GM18909 (cell line): Measurements from ENCODE around the gene KLHL12.
"Not testable (repeated sequence)": the region's sequence is repeated elsewhere in the genome, so short reads cannot be mapped to it uniquely, and the experiment has no call there.

Experiments
- ATAC-seq: cut with Tn5 transposase; IDR thresholded peaks from one replicate; pipeline ENCODE4 v1.9.1; 2021; ENCODE audit warnings: mild to moderate bottlenecking; ENCODE audit not compliant: unreplicated experiment, poor library complexity

KLHL12 gene

GRCh38 chr1:202952099-202952498 is 25.1 kb upstream of the KLHL12 start:
- no peak for ATAC-seq

DNA sequence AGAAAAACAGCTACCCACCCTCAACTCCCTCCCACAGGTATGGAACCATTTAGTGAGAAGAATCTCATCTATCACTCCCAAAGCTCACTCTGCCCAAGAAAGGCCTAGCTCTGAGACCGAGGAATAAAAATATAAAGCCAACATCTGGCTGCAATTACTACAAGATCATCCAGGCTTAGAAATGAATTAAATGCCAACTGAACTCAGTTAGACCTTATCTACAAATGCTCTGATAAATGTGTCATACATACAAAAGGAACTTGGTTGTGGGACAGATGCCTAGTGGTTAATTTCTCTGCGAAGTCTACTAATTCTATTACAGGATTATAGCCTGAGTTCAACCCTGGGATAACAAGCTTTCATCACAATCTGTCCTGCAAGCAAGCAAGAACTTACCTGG is 24.4 kb upstream of the KLHL12 start:
- ATAC-seq = no peak

- no peak for ATAC-seq
These were observed 18.4 kb upstream of the KLHL12 start for GRCh38 chr1:202945483-202945882.

DNA sequence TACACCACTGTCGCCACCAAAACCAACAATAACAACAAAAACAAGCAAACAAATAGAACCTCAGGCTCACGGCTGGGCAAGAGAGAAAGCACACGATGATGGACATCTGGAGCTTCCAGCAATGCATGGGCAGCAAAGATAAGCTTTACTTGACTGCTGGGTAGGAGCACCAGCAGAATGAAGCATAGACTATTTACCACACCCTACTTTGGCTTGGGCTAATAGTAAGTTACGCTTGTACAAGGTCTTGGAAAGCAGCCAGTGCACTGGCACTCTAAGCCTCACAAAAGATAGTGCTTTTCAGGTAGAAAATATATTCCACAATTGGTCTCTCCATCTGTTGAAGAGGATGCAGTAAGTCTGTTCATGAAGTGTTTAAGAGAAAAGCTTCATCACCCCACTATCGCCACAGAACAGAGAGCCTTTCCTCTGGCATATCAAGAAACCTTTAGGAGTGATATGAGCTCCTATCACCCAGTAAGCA is 17.4 kb upstream of the KLHL12 start:
- no peak for ATAC-seq

- no peak for ATAC-seq
These were observed 15.4 kb upstream of the KLHL12 start for GRCh38 chr1:202942426-202942825.

GRCh38 chr1:202941372-202941771 is 14.3 kb upstream of the KLHL12 start:
- ATAC-seq = no peak

DNA sequence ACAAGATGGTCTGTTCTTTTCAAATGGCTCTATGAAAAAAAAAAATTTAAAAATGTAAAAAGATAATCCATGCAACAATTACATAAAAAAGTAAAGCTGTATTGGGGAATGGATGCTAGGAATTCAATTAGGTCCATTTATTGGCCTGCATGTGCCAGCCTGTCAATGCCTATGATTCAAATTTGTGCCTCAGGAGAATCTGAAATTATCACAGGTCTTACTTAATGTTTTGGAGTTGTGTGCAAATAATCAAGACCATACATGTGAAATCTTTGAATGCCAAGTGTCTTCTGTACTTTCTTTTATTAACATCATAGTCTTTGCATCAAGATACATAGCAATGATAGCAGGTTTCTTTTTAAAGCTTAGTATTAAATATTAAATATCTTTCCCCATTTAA is 13.5 kb upstream of the KLHL12 start:
- no peak for ATAC-seq

DNA sequence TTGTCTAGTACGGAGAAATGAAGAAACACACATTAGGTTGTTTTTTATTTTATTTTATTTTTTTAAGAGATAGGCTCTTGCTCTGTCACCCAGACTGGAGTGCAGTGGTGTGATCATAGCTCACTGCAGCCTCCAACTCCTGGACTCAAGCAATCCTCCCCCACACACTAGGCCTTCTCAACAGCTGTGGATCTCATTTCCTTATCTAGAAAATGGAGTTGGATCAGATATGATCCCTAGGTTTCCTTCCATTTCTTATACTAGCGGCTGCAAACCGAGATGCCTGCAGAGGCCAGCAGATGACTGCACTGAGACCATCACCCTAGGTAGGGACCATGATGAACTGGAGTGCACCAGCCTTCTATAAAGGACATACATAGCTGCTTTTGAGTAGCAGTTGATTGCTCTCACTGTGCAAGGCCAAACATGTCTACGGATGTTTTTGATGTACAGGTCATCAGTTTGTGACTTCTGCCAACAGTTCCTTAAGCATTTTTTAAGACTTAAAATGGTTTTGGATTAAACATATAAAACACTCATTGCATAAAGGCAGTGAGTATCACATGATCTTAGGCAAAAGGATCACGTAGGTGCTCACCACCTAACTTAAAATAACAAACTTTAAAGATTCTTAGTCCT is 11.4 kb upstream of the KLHL12 start:
- no peak for ATAC-seq

GRCh38 chr1:202936409-202936808 is 9.4 kb upstream of the KLHL12 start:
- not testable (repeated sequence) for ATAC-seq

DNA sequence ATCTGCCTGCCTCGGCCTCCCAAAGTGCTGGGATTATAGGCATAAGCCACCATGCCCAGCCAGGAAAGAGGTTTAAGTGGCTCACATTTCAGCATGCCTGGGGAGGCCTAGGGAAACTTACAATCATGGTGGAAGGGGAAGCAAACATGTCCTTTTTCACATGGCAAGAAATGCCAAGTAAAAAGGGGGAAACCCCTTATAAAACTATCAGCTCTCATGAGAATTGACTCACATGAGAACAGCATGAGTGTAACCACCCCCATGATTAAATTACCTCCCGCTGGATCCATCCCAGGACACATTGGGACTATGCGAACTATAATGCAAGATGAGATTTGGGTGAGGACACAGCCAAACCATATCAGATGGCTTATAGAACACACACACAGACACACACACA is 8.8 kb upstream of the KLHL12 start:
- no peak for ATAC-seq

DNA sequence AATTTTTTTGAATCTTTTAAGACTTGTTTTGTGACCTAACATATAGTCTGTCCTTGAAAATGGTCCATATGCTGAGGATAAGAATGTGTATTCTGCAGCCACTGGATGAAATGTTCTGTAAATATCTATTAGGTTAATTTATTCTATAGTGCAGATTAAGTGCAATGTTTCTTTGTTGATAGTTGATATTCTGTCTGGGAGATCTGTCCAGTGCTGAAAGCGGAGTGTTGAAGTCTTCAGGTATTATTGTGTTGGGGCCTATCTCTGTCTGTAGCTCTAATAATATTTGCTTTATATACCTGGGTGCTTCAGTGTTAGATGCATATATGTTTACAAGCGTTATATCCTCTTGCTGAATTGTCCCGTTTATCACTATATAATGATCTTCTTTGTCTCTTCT is 7.7 kb upstream of the KLHL12 start:
- ATAC-seq = no peak

GRCh38 chr1:202932476-202932875 is 5.4 kb upstream of the KLHL12 start:
- ATAC-seq = no peak

DNA sequence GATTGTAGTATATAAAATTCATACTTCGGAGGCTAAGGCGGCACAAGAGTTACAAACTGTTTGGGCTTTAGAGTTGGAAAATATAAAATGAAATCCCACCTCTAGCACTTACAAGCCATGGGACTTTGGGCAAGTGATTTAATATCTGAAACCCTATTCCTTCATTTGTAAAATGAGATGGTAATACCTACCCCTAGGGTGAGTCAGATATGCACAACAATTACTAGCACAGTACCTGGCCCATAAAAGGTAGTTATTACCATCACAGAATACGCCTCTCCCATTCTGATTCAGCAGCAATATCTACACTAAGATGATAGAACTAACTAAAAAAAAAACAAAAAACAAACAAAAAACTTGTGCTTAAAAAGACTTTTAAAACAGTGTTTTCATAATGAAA is 3.5 kb downstream of the KLHL12 start:
- no peak for ATAC-seq

GRCh38 chr1:202919615-202920014 is 7.4 kb downstream of the KLHL12 start:
- no peak for ATAC-seq

DNA sequence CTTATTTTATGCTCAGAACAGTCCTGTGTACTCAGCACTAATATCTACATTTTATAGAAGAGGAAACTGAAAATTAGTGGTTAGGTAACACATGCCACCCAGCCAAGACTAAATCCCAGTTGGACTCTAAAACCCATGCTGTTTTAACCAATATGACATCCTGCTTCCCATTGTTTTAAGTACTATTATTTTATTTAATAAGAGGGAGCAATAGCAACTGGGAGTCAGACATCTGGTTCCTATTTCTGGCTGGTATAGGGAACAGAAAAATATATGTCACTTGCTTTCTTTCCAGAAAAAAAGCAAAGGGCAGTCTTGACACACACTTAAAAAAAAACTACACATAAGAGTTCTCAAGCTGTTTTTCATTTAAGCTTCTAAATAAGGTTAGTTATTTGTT is 11.9 kb downstream of the KLHL12 start:
- no peak for ATAC-seq

GRCh38 chr1:202912476-202912875 is 14.6 kb downstream of the KLHL12 start:
- ATAC-seq = not testable (repeated sequence)

- ATAC-seq = no peak
These were observed 17.5 kb downstream of the KLHL12 start for GRCh38 chr1:202909494-202909893.

GRCh38 chr1:202908998-202909397 is 18.0 kb downstream of the KLHL12 start:
- no peak for ATAC-seq

DNA sequence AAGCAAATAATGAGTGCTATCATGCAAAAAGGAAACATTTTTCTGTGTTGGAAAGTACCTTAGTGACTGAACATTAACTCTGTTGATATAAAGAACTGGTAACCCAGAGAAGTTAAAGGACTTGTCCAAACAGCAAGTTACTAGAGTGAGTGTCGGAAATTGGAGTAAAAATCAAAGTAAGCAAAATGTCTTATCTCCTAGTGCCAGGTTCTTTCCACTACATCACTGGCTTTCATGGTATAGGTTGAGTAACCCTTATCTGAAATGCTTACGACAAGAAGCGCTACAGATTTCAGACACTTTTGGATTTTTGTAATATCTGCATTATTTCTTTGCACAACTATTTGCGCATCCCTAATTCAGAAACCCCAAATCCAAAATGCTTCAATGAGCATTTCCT is 21.7 kb downstream of the KLHL12 start:
- ATAC-seq = no peak

DNA sequence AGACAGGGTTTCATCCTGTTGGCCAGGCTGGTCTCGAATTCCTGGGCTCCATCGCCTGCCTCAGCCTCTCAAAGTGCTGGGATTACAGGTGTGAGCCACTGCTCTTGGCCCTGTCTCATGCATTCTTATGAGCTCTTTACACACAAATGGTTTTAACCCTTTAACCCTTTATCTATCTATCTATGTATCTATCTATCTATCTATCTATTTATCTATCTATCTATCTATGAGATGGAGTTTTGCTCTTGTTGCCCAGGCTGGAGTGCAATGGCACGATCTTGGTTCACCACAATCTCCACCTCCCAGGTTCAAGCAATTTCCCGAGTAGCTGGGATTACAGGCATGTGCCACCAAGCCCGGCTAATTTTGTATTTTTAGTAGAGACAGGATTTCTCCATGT is 23.2 kb downstream of the KLHL12 start:
- ATAC-seq = not testable (repeated sequence)

- no peak for ATAC-seq
These were observed 25.5 kb downstream of the KLHL12 start for GRCh38 chr1:202901555-202901954.

DNA sequence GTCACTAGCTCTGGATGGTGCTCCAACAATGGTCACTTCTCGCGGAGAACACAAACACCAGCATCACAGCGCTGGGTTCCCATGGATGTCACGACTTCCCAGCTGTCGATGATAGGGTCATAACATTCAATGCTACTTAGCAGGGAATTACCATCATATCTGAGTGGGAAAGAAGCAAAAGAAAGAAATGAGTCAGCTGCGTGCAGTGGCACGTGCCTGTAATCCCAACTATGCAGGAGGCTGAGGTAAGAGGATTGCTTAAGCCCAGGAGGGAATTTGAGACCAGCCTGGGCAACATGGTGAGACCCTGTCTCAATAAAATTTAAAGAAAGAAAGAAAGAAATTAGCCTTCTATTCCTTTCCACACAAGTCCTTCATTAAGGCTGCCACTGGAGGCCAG is 34.5 kb downstream of the KLHL12 start:
- ATAC-seq = no peak

DNA sequence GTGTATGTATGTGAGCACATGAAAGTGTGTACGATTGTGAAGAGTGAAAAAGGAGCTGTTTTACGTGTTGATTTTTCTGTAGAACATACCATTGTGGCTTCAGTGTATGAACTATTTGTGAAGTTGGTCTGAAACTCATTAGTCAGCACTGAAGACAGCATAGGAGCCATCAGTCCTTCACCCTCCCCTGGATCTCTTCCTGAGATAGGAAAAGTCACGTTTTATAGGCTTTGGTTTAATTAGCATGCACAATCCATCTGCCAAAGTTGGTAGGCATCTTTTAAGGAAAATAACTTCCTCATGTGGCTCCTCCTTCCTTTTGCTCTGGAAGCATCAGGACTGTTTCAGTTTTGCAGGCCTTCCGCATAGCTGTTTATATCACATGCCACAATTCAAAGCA is 36.6 kb downstream of the KLHL12 start:
- ATAC-seq = no peak
